ENCODE data around the gene EBPL. TPM values are rescaled to one million over a fixed set of nuclear protein-coding genes. Genes with fewer than 3 reads are reported as not detected.

The EBPL gene
- total RNA-seq, 1 donor from 2014 or later: 90.8 TPM

GRCh38 chr13:49697468-49697867, 6.2 kb upstream of the EBPL start:
- peaks cover 9% of the 10 kb centered on the region for H3K4me1 ChIP-seq
- H3K9me3 ChIP-seq: no peaks in the 10 kb centered on the region
- no peak overlapping the region for H3K27ac ChIP-seq
- peaks cover 0 to 18% of the 10 kb centered on the region in 2 donors for H3K36me3 ChIP-seq
- TF ChIP-seq POLR2AphosphoS5 (IDR thresholded peaks at IDR 0.05; ENCODE audit: insufficient read depth in 1 of 2, low read depth in 1 of 2): no peak
- TF ChIP-seq CTCF (IDR thresholded peaks at IDR 0.05): no peak
- TF ChIP-seq POLR2A (IDR thresholded peaks at IDR 0.05): no peak
- no peak for DNase-seq (ENCODE audit: extremely low spot score in 2 of 2)
- H3K27me3 ChIP-seq: no peaks in the 10 kb centered on the region
- H3K4me3 ChIP-seq: no peak overlapping the region
- intact Hi-C loops (cut with DNase I): no loop called here

- Histone ChIP-seq H3K27me3 (no peaks in the 10 kb centered on the region), H3K27ac (no peak overlapping the region), H3K4me3 (no peak overlapping the region), H3K36me3 (no peaks in the 10 kb centered on the region), H3K9me3 (no peaks in the 10 kb centered on the region), H3K4me1 (peaks cover 30% of the 10 kb centered on the region)
- intact Hi-C loops (cut with DNase I): no loop called here
- no peak for TF ChIP-seq POLR2AphosphoS5 (IDR thresholded peaks at IDR 0.05; ENCODE audit: insufficient read depth in 1 of 2, low read depth in 1 of 2)
- no peak for TF ChIP-seq POLR2A (IDR thresholded peaks at IDR 0.05)
- no peak for TF ChIP-seq CTCF (IDR thresholded peaks at IDR 0.05)
- DNase-seq (ENCODE audit: extremely low spot score in 2 of 2): no peak
Observed at GRCh38 chr13:49694446-49694845, 3.2 kb upstream of the EBPL start.

GRCh38 chr13:49693877-49694276, 2.6 kb upstream of the EBPL start:
- H3K36me3 ChIP-seq: no peaks in the 10 kb centered on the region
- intact Hi-C loops (cut with DNase I): no loop called here

GRCh38 chr13:49693191-49693733, 2.0 kb upstream of the EBPL start:
- H3K36me3 ChIP-seq: no peaks in the 10 kb centered on the region
- no peaks in the 10 kb centered on the region for H3K9me3 ChIP-seq
- intact Hi-C loops (cut with DNase I): no loop called here
- no peak overlapping the region for H3K4me3 ChIP-seq
- peaks cover 42% of the 10 kb centered on the region for H3K4me1 ChIP-seq
- no peak for TF ChIP-seq CTCF (IDR thresholded peaks at IDR 0.05)
- TF ChIP-seq POLR2AphosphoS5 (IDR thresholded peaks at IDR 0.05; ENCODE audit: insufficient read depth in 1 of 2, low read depth in 1 of 2): no peak
- TF ChIP-seq POLR2A (IDR thresholded peaks at IDR 0.05): no peak
- no peak overlapping the region for H3K27ac ChIP-seq
- H3K27me3 ChIP-seq: no peaks in the 10 kb centered on the region
- no peak for DNase-seq (ENCODE audit: extremely low spot score in 2 of 2)

More at GRCh38 chr13:49693877-49694276, 2.6 kb upstream of the EBPL start:
- peaks cover 36% of the 10 kb centered on the region for H3K4me1 ChIP-seq
- DNase-seq (ENCODE audit: extremely low spot score in 2 of 2): no peak
- no peaks in the 10 kb centered on the region for H3K27me3 ChIP-seq
- no peaks in the 10 kb centered on the region for H3K9me3 ChIP-seq
- no peak overlapping the region for H3K4me3 ChIP-seq
- no peak for TF ChIP-seq CTCF (IDR thresholded peaks at IDR 0.05)
- TF ChIP-seq POLR2AphosphoS5 (IDR thresholded peaks at IDR 0.05; ENCODE audit: insufficient read depth in 1 of 2, low read depth in 1 of 2): no peak
- TF ChIP-seq POLR2A (IDR thresholded peaks at IDR 0.05): no peak
- H3K27ac ChIP-seq: no peak overlapping the region

GRCh38 chr13:49690133-49690994, 922 bp downstream of the EBPL start:
- H3K36me3 ChIP-seq: peaks cover 0 to 16% of the 10 kb centered on the region in 2 donors
- DNase-seq (ENCODE audit: extremely low spot score in 2 of 2): no peak
- intact Hi-C loops (cut with DNase I): no loop called here
- TF ChIP-seq POLR2AphosphoS5 (IDR thresholded peaks at IDR 0.05; ENCODE audit: insufficient read depth in 1 of 2, low read depth in 1 of 2) (no peak), CTCF (IDR thresholded peaks at IDR 0.05) (no peak), POLR2A (IDR thresholded peaks at IDR 0.05) (no peak)
- no peaks in the 10 kb centered on the region for H3K27me3 ChIP-seq
- H3K9me3 ChIP-seq: no peaks in the 10 kb centered on the region
- H3K4me3 ChIP-seq: peak overlapping the region; percentile 83 to 86
- peaks cover 52% of the 10 kb centered on the region for H3K4me1 ChIP-seq
- peak overlapping the region; percentile 79 for H3K27ac ChIP-seq

Data from vagina (tissue), 2 donors.